ENCODE measurements around the gene NHSL1. TPM values are rescaled to one million over a fixed set of nuclear protein-coding genes. Genes with fewer than 3 reads are reported as not detected.

The NHSL1 gene
- total RNA-seq, 1 donor = 17.8 TPM

DNA sequence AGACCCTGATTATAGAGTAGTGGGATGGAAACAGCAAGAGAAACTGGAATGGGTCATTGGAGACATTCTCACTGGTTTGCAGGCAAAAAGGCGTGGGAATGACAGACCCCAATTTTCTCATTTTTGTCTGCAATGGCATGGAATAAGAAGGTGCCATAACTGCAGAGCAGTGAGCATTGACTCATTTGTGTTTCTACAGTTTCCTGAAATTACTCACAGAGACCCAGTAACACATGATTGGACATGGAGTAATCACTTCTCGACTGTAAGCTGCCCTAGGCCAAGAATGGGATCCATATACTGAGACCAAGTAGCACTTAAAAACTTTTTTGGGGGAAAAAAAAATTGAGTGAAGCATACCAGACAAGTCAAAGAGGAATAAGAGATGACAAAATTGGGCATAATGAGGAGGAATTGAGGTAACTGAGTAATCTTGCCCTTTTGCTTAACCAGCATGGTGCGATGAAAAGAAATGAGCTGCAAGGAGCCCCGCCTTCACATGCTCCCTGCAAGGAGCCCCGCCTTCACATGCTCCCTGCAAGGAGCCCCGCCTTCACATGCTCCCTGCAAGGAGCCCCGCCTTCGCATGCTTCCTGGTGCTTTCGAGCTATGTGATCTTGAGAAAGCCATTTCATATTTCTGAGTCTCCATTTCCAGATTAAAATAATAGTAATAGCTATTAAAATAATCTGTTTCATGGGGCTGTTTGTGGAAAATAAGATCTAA is 44.1 kb downstream of the NHSL1 start:
- DNase-seq (ENCODE audit: low read depth) = peak; percentile 2
- H3K4me3 ChIP-seq (ENCODE audit: low read depth, low read length) = no peak overlapping the region
- no peak for TF ChIP-seq CTCF (IDR thresholded peaks at IDR 0.05; ENCODE audit: insufficient read depth, low read length)

DNA sequence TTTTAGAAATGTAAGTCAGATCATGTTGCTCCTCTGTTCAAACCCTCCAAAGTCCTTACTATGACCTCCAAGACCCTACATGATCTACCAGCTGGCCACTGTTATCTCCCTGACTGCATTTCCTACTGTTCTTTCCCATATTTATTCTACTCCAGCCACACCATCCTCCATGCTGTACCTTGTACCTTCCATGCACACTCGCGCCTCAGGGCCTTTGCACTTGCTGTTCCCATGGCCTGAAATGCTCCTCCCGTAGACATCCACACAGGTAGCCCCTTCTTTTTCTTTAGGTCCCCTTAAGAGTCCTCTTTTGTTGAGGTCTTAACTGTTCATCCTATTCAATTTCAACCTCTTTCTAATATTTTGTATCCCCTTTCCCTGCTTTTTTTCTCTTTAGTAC is 48.3 kb downstream of the NHSL1 start:
- no peak for TF ChIP-seq CTCF (IDR thresholded peaks at IDR 0.05; ENCODE audit: insufficient read depth, low read length)
- no peak for DNase-seq (ENCODE audit: low read depth)
- H3K4me3 ChIP-seq (ENCODE audit: low read depth, low read length) = no peak overlapping the region

GRCh38 chr6:138450445-138450844 is 48.8 kb downstream of the NHSL1 start:
- no peak for DNase-seq (ENCODE audit: low read depth)
- no peak overlapping the region for H3K4me3 ChIP-seq (ENCODE audit: low read depth, low read length)
- no peak for TF ChIP-seq CTCF (IDR thresholded peaks at IDR 0.05; ENCODE audit: insufficient read depth, low read length)

GRCh38 chr6:138446821-138447220 is 52.5 kb downstream of the NHSL1 start:
- no peak for TF ChIP-seq CTCF (IDR thresholded peaks at IDR 0.05; ENCODE audit: insufficient read depth, low read length)
- no peak overlapping the region for H3K4me3 ChIP-seq (ENCODE audit: low read depth, low read length)
- DNase-seq (ENCODE audit: low read depth) = no peak

- no peak for TF ChIP-seq CTCF (IDR thresholded peaks at IDR 0.05; ENCODE audit: insufficient read depth, low read length)
- H3K4me3 ChIP-seq (ENCODE audit: low read depth, low read length) = no peak overlapping the region
- no peak for DNase-seq (ENCODE audit: low read depth)
These were observed 55.3 kb downstream of the NHSL1 start for GRCh38 chr6:138443979-138444378.

- no peak for DNase-seq (ENCODE audit: low read depth)
- TF ChIP-seq CTCF (IDR thresholded peaks at IDR 0.05; ENCODE audit: insufficient read depth, low read length) = no peak
- no peak overlapping the region for H3K4me3 ChIP-seq (ENCODE audit: low read depth, low read length)
These were observed 56.6 kb downstream of the NHSL1 start for GRCh38 chr6:138442663-138443062.

GRCh38 chr6:138441965-138442364 is 57.3 kb downstream of the NHSL1 start:
- no peak overlapping the region for H3K4me3 ChIP-seq (ENCODE audit: low read depth, low read length)
- DNase-seq (ENCODE audit: low read depth) = no peak
- TF ChIP-seq CTCF (IDR thresholded peaks at IDR 0.05; ENCODE audit: insufficient read depth, low read length) = no peak
